Measurements from ENCODE around the gene RGMB. TPM values are rescaled to one million over a fixed set of nuclear protein-coding genes. Genes with fewer than 3 reads are reported as not detected.
"Not testable (repeated sequence)": the region's sequence is repeated elsewhere in the genome, so short reads cannot be mapped to it uniquely, and the experiment has no call there.

The RGMB gene
- total RNA-seq, 4 donors from 2014 or later: 39.0 to 125 (median 50.3) TPM

- TF ChIP-seq EP300 (IDR thresholded peaks at IDR 0.05; ENCODE audit: low read depth): no peak
- TF ChIP-seq POLR2AphosphoS5 (IDR thresholded peaks at IDR 0.05): no peak
- TF ChIP-seq CTCF (IDR thresholded peaks at IDR 0.05): no peak
- TF ChIP-seq POLR2A (IDR thresholded peaks at IDR 0.05): no peak
- DNase-seq: no peak
- H3K4me1 ChIP-seq: no peaks in the 10 kb centered on the region
- H3K27ac ChIP-seq: no peak overlapping the region
- in situ Hi-C loops (cut with MboI; ENCODE audit: low pct_ligation_motif_present in 1 of 4, low pct_unique_long_range_greater_than_20kb in 1 of 4, low sequenced_read_pairs in 3 of 4): no loop called here
- no peaks in the 10 kb centered on the region for H3K9me3 ChIP-seq
- no peaks in the 10 kb centered on the region for H3K27me3 ChIP-seq
- WGBS, 2 donors (ENCODE audit: low coverage in 1 of 2): 50 to 71% methylated on average over 1 of the region's 1 CpG
- H3K4me3 ChIP-seq: no peak overlapping the region
- H3K36me3 ChIP-seq: no peaks in the 10 kb centered on the region
- intact Hi-C loops (cut with DNase I; ENCODE audit: low total_unique reads): no loop called here
Measured at GRCh38 chr5:98735806-98736507, 37.5 kb upstream of the RGMB start.

DNA sequence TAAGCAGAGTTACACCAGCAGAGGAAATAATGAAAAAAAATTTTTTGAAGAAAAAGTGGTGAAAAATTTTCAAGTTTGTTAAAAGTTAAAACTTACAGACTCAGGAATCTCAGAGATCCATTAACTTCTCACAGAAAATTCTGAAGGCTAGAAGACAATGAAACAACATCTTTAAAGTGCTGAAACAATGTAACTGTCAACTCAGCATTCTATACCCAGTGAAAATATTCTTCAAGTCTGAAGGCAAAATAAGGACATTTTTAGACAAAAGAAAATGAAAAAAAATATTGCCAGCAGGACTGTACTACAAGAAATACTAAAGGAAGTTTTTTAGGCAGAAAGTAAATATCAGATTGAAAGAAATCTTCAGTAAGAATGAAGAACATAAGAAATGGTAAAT lies 36.7 kb upstream of the RGMB start:
- Histone ChIP-seq H3K4me1 (no peaks in the 10 kb centered on the region), H3K27ac (no peak overlapping the region), H3K9me3 (no peaks in the 10 kb centered on the region), H3K4me3 (no peak overlapping the region), H3K36me3 (no peaks in the 10 kb centered on the region), H3K27me3 (no peaks in the 10 kb centered on the region)
- no peak for TF ChIP-seq EP300 (IDR thresholded peaks at IDR 0.05; ENCODE audit: low read depth)
- TF ChIP-seq POLR2AphosphoS5 (IDR thresholded peaks at IDR 0.05): no peak
- no peak for TF ChIP-seq POLR2A (IDR thresholded peaks at IDR 0.05)
- no peak for TF ChIP-seq CTCF (IDR thresholded peaks at IDR 0.05)
- no peak for DNase-seq
- in situ Hi-C loops (cut with MboI; ENCODE audit: low pct_ligation_motif_present in 1 of 4, low pct_unique_long_range_greater_than_20kb in 1 of 4, low sequenced_read_pairs in 3 of 4): no loop called here
- intact Hi-C loops (cut with DNase I; ENCODE audit: low total_unique reads): no loop called here

DNA sequence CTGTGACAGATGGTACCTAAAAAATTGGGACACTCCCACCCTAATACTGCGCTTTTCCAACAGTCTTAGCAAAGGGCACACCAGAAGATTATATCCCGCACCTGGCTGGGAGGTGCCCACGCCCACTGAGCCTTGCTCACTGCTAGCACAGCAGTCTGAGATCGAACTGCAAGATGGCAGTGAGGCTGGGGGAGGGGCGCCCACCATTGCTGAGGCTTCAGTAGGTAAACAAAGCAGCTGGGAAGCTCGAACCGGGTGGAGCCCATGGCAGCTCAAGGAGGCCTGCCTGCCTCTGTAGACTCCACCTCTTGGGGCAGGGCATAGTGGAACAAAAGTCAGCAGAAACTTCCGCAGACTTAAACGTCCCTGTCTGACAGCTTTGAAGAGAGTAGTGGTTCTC lies 36.0 kb upstream of the RGMB start:
- H3K4me1 ChIP-seq; H3K4me3 ChIP-seq; intact Hi-C loops (cut with DNase I; ENCODE audit: low total_unique reads); H3K36me3 ChIP-seq; H3K9me3 ChIP-seq; H3K27me3 ChIP-seq; in situ Hi-C loops (cut with MboI; ENCODE audit: low pct_ligation_motif_present in 1 of 4, low pct_unique_long_range_greater_than_20kb in 1 of 4, low sequenced_read_pairs in 3 of 4); DNase-seq; H3K27ac ChIP-seq: not testable (repeated sequence)
- 90 to 100% methylated on average over 2 to 9 of the region's 9 CpGs for WGBS, 2 donors (ENCODE audit: low coverage in 1 of 2)

DNA sequence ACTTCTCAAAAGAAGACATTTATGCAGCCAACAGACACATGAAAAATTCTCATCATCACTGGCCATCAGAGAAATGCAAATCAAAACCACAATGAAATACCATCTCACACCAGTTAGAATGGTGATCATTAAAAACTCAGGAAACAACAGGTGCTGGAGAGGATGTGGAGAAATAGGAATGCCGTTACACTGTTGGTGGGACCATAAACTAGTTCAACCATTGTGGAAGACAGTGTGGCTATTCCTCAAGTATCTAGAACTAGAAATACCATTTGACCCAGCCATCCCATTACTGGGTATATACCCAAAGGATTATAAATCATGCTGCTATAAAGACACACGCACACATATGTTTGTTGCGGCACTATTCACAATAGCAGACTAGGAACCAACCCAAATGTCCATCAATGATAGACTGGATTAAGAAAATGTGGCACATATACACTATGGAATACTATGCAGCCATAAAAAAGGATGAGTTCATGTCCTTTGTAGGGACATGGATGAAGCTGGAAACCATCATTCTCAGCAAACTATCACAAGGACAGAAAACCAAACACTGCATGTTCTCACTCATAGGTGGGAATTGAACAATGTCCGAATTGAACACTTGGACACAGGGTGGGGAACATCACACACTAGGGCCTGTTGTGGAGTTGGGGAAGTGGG lies 34.8 kb upstream of the RGMB start:
- H3K27me3 ChIP-seq; in situ Hi-C loops (cut with MboI; ENCODE audit: low pct_ligation_motif_present in 1 of 4, low pct_unique_long_range_greater_than_20kb in 1 of 4, low sequenced_read_pairs in 3 of 4); H3K4me1 ChIP-seq; H3K9me3 ChIP-seq; intact Hi-C loops (cut with DNase I; ENCODE audit: low total_unique reads); DNase-seq; H3K27ac ChIP-seq; H3K36me3 ChIP-seq; H3K4me3 ChIP-seq: not testable (repeated sequence)
- 88 to 99% methylated on average over 4 of the region's 4 CpGs for WGBS, 2 donors (ENCODE audit: low coverage in 1 of 2)

DNA sequence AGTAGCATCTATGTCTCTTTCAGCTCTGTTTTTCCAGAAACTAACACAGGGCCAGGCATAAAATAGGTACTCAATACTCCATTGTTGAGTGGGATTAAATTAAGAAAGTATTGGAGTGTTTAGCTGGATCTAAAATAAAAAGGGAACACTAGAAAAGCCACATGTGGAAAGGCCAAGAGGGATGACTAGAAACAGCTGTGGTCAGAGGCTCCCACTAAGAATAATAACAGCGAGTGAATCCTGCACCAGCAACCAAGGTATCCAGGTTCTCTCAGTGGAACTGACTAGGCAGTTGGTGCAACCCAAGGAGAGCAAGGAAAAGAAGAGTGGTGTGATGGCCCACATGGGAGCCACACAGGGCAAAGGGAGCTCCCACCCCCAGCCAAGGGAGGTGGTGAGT lies 31.5 kb upstream of the RGMB start:
- Histone ChIP-seq H3K9me3 (peaks cover 3 to 6% of the 10 kb centered on the region in 2 donors), H3K4me3 (no peak overlapping the region), H3K27ac (no peak overlapping the region), H3K36me3 (no peaks in the 10 kb centered on the region), H3K27me3 (no peaks in the 10 kb centered on the region), H3K4me1 (no peaks in the 10 kb centered on the region)
- no peak for DNase-seq
- 52% methylated on average over 1 of the region's 1 CpG; no CpG with 5 or more reads in 1 of the 2 donors for WGBS, 2 donors (ENCODE audit: low coverage in 1 of 2)
- TF ChIP-seq POLR2A (IDR thresholded peaks at IDR 0.05): no peak
- intact Hi-C loops (cut with DNase I; ENCODE audit: low total_unique reads): no loop called here
- in situ Hi-C loops (cut with MboI; ENCODE audit: low pct_ligation_motif_present in 1 of 4, low pct_unique_long_range_greater_than_20kb in 1 of 4, low sequenced_read_pairs in 3 of 4): no loop called here
